Peyer's patch (tissue), 4 donors: ENCODE data around the gene LMF1. TPM values are rescaled to one million over a fixed set of nuclear protein-coding genes. Genes with fewer than 3 reads are reported as not detected.

ENCODE experiments used
- DNase-seq, 3 donors: peaks; one replicate each; pipeline ENCODE4 v3.0.0-alpha.2; 2017 to 2019
- H3K27ac ChIP-seq, 4 donors: fragments of 200-600 bp; sonication (generic); one replicate each; pipeline ENCODE4 v1.5.1; 2016 to 2019
- H3K27me3 ChIP-seq, 2 donors: fragments of 200-600 bp; sonication (generic); one replicate each; pipeline ENCODE4 v1.5.1; 2019
- H3K36me3 ChIP-seq, 3 donors: fragments of 200-600 bp; sonication (generic); one replicate each; pipeline ENCODE4 v1.5.1; 2016 to 2019
- H3K4me1 ChIP-seq, 4 donors: fragments of 200-600 bp; sonication (generic); one replicate each; pipeline ENCODE4 v1.5.1; 2016 to 2019
- H3K4me3 ChIP-seq, 4 donors: fragments of 200-600 bp; sonication (generic); 1 replicate in 3 of 4; 2 replicates in 1 of 4; pipeline ENCODE4 v1.5.1; 2016 to 2019; ENCODE audit warnings: mild to moderate bottlenecking in 1 of 4
- H3K9me3 ChIP-seq, 4 donors: fragments of 200-600 bp; sonication (generic); one replicate each; pipeline ENCODE4 v1.5.1; 2016 to 2019; ENCODE audit warnings: mild to moderate bottlenecking in 1 of 4
- POLR2A ChIP-seq, 2 donors: fragments of 450-650 bp; IDR thresholded peaks; one replicate each; pipeline ENCODE4 v1.5.1; 2017; ENCODE audit warnings: antibody characterized with exemption in 2 of 2, mild to moderate bottlenecking in 2 of 2, moderate library complexity in 2 of 2
- total RNA-seq, 4 donors: library from RNA; depleted of rRNA; stranded (reverse); fragments of >200 nt; gene quantifications; one replicate each; pipeline ENCODE4 v1.1.0, GENCODE V29; 2016
- TF ChIP-seq, protein P1 (sequence below), 6 experiments: fragments of 450-650 bp in 4 of 6; fragments of 200-600 bp in 2 of 6; sonication (generic) in 1 of 6; IDR thresholded peaks; one replicate each; pipeline ENCODE4 v1.5.1; 2017 to 2019; ENCODE audit warnings: antibody characterized with exemption in 6 of 6, mild to moderate bottlenecking in 3 of 6, moderate library complexity in 1 of 6

LMF1 gene
- total RNA-seq, 4 donors from 2014 or later, result 16.3 to 85.4 (median 54.6) TPM

DNA sequence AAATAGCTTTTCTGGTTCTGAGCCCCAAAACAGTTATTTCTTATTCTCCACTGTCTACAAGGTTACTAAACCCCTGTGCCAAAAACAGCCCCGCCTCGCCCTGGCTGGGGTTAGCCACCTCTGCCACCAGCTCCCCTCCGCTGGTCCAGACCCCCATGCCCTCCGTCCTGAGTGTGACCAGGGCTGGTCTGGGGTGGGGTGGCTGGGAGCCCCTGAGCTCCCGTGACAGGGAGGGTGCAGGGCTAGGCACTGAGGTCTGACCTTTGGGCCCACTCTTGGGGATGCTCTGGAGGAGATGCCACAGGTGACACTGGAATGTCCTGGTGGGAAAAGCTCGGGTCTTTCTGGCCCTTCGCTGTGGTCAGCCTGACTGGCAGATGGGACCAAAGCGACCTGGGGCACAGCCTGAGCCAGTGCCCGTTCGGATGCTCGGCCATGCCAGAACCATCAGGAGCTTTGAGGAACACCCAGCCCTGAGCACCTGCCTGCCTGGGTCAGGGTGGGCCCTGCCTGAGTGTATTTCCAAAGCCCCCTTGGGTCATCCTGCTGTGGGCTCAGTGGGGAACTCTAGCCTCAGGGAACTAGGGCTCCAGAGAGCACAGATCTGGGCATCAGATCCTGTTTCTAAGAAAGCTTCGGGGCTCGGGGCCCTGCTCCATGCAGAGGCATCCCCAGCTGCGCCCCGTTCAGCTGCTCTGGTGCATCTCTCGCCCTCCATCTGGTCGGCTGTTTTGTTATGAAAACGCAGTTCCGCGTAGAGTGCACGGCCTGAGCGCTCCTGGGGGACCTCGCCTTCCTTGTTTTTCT, 98.1 kb downstream of the LMF1 start:
- no peaks in the 10 kb centered on the region for H3K4me1 ChIP-seq
- H3K36me3 ChIP-seq, result peaks cover 0 to 12% (median 0%) of the 10 kb centered on the region in 3 donors
- H3K9me3 ChIP-seq, result no peaks in the 10 kb centered on the region
- no peaks in the 10 kb centered on the region for H3K27me3 ChIP-seq
- DNase-seq, result no peak
- H3K4me3 ChIP-seq, result no peak overlapping the region
- TF ChIP-seq, protein P1, sequence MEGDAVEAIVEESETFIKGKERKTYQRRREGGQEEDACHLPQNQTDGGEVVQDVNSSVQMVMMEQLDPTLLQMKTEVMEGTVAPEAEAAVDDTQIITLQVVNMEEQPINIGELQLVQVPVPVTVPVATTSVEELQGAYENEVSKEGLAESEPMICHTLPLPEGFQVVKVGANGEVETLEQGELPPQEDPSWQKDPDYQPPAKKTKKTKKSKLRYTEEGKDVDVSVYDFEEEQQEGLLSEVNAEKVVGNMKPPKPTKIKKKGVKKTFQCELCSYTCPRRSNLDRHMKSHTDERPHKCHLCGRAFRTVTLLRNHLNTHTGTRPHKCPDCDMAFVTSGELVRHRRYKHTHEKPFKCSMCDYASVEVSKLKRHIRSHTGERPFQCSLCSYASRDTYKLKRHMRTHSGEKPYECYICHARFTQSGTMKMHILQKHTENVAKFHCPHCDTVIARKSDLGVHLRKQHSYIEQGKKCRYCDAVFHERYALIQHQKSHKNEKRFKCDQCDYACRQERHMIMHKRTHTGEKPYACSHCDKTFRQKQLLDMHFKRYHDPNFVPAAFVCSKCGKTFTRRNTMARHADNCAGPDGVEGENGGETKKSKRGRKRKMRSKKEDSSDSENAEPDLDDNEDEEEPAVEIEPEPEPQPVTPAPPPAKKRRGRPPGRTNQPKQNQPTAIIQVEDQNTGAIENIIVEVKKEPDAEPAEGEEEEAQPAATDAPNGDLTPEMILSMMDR (IDR thresholded peaks at IDR 0.05), result no peak
- no peak for TF ChIP-seq POLR2A (IDR thresholded peaks at IDR 0.05)
- H3K27ac ChIP-seq, result no peak overlapping the region

DNA sequence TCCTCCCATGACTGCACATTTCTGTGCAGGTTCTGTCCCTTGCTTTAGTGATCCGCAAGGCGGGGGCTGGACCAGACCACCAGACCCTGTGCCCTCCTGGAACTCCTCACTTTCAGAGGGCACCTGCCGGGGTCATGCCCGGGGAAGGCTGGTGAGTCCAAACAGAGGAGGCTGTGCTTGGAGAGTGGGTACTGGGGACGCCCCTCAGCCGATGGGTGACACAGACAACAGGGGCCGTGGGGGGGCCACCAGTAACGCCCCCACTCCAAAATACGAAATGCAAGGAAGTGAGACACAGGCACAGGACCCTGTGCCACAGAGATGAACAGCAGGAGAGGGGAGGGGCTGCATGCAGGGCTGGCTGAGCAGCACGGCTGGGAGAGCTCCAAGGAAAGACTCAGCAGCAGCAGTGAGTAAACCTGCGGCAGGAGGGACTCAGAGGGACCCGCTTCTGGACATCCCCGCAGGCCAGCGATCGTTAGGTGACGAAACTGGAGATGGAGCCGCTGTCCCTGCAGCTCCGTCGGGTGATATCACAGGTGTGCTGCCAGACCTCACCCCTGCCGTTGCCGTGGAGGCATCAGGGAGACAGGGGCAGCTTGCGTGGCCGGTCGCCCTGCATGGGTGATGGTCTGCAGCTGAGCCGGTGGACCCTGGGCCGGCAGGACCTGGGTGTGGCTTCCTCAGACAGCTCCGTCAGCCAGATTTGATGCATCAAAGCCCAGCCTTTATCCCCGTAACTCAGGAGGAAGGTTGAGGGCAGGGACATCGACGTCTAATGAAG, 99.0 kb downstream of the LMF1 start:
- H3K36me3 ChIP-seq, result peaks cover 0 to 12% (median 0%) of the 10 kb centered on the region in 3 donors
- TF ChIP-seq, protein P1 (IDR thresholded peaks at IDR 0.05), result no peak
- TF ChIP-seq POLR2A (IDR thresholded peaks at IDR 0.05), result no peak
- H3K27me3 ChIP-seq, result no peaks in the 10 kb centered on the region
- no peak overlapping the region for H3K4me3 ChIP-seq
- DNase-seq, result no peak
- no peaks in the 10 kb centered on the region for H3K4me1 ChIP-seq
- no peak overlapping the region for H3K27ac ChIP-seq
- no peaks in the 10 kb centered on the region for H3K9me3 ChIP-seq

DNA sequence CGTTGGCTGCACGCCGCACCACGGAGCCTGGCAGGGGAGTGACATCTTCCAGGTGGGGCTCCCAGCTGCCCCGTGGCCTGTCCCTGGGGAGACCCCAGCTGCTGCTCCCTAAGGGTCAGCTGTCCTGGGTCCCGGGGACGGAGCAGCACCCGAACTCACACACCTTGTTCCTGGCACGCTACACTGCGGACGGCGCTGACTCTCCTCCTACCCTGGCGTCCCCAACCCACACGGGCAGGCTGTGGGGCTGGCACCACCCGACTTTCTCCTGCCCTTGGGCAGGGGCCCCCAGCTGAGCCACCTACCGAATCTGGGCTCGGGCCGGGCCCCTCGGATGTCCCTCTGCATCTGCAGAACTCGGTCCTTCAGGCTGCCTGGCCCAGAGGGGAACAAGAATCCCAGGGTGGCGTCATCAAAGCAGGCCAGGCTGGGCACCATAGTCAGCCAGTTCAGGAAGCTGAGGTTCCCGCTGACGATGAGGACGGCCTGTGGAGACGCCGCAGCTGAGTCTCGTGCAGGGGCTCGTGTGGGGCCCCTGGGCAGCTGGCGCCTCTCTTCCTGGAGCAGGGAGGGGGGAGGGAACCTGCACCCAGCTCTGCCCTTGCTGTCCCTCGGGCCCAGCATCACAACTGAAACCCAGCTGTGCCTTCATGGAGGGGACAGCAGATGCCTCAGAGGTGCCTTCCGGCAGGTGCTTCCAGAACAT, 99.8 kb downstream of the LMF1 start:
- Histone ChIP-seq H3K27ac (no peak overlapping the region), H3K4me3 (no peak overlapping the region), H3K36me3 (peaks cover 0 to 12% (median 0%) of the 10 kb centered on the region in 3 donors), H3K27me3 (no peaks in the 10 kb centered on the region), H3K9me3 (no peaks in the 10 kb centered on the region), H3K4me1 (no peaks in the 10 kb centered on the region)
- DNase-seq, result no peak
- TF ChIP-seq POLR2A (IDR thresholded peaks at IDR 0.05), result no peak
- TF ChIP-seq, protein P1 (IDR thresholded peaks at IDR 0.05), result no peak

DNA sequence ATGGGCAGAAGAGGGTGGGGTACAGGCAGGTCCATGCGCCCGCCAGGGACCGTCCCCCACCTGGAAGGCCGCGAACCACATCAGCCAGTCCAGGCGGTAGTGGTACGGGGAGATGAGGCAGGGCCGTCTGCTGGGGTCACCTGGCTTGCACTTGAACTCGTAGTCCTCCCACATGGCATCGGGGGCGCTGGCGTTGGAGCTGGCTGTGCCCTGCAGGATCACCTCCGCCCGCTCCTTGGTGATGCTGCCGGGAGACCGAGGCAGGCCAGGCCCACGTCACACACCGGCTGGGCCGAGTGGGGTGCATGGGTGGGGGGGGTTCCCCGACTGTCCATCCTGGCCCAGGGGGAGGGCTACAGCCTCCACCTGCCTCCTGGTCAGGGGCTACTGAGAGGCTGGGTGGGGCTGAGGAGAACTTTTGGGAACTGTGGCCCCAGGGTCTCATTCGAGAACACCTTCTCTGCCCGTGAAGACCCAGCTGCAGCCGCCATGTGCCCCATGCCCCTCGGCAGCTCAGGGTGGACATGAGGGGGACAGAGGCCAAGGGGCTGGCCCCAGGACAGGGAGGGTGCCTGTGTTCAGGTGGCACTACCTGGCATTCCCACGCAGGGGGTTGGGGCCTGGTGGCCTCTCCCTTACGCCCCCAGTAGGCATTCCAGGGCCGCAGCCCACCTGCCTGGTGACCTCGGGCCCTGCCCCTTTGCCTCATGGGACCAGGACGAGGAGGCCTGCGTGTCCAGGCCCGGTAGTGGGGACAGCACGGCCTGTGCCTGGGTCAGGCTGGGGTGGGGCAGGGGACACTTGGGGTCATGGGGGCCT, 100.8 kb downstream of the LMF1 start:
- peaks cover 0 to 12% (median 0%) of the 10 kb centered on the region in 3 donors for H3K36me3 ChIP-seq
- H3K4me3 ChIP-seq, result no peak overlapping the region
- H3K27ac ChIP-seq, result no peak overlapping the region
- no peak for TF ChIP-seq POLR2A (IDR thresholded peaks at IDR 0.05)
- TF ChIP-seq, protein P1 (IDR thresholded peaks at IDR 0.05), result no peak
- no peaks in the 10 kb centered on the region for H3K9me3 ChIP-seq
- DNase-seq, result no peak
- H3K27me3 ChIP-seq, result no peaks in the 10 kb centered on the region
- H3K4me1 ChIP-seq, result no peaks in the 10 kb centered on the region
